Common myeloid progenitor, CD34-positive (primary cell): ENCODE measurements around the gene NKAIN2.
"Not testable (repeated sequence)": the region's sequence is repeated elsewhere in the genome, so short reads cannot be mapped to it uniquely, and the experiment has no call there.

Experiments used
- CTCF ChIA-PET: fragments of 350-600 bp; sonication (Branson Sonifier 250); formaldehyde crosslinking; loops from one replicate; lab custom pipeline; 2021; ENCODE audit warnings: antibody characterized with exemption; lab: Charles Lee
- POLR2A ChIA-PET: fragments of 350-600 bp; sonication (Branson Sonifier 250); formaldehyde crosslinking; loops from one replicate; lab custom pipeline; 2021; ENCODE audit warnings: antibody characterized with exemption; lab: Charles Lee
- DNase-seq, 3 donors: peaks; one replicate each; pipeline versions ENCODE4 v3.0.0 to v3.0.0-alpha.2; 2013
- H3K27ac ChIP-seq, 2 experiments: 1 replicate in 1 of 2; 2 replicates in 1 of 2; pipeline ENCODE4 v1.7.0; 2013; ENCODE audit warnings: inconsistent platforms in 2 of 2, low read length in 2 of 2, mild to moderate bottlenecking in 2 of 2, low read depth in 1 of 2, moderate library complexity in 1 of 2; ENCODE audit not compliant: severe bottlenecking in 2 of 2, insufficient read depth in 1 of 2, poor library complexity in 1 of 2
- H3K27me3 ChIP-seq, 5 experiments: replicated peaks in 2 of 5; 1 replicate in 3 of 5; 2 replicates in 2 of 5; pipeline versions ENCODE4 v1.6.1 to v1.7.0; 2013; ENCODE audit warnings: low read length in 4 of 5, mild to moderate bottlenecking in 2 of 5, moderate library complexity in 2 of 5, inconsistent platforms in 1 of 5; ENCODE audit not compliant: insufficient read depth in 5 of 5, control insufficient read depth in 4 of 5
- H3K36me3 ChIP-seq, 4 experiments: 1 replicate in 2 of 4; 2 replicates in 2 of 4; pipeline versions ENCODE4 v1.6.1 to v1.7.0; 2013; ENCODE audit warnings: low read length in 3 of 4, control low read depth in 1 of 4, mild to moderate bottlenecking in 1 of 4; ENCODE audit not compliant: control insufficient read depth in 4 of 4, insufficient read depth in 4 of 4
- H3K4me1 ChIP-seq, 4 experiments: 1 replicate in 3 of 4; 2 replicates in 1 of 4; pipeline versions ENCODE4 v1.6.1 to v1.7.1; 2013; ENCODE audit warnings: low read length in 3 of 4, mild to moderate bottlenecking in 3 of 4, control low read depth in 1 of 4, inconsistent platforms in 1 of 4, moderate library complexity in 1 of 4; ENCODE audit not compliant: control insufficient read depth in 4 of 4, insufficient read depth in 4 of 4; ENCODE audit errors: control extremely low read depth in 1 of 4
- H3K4me3 ChIP-seq, 7 experiments: 1 replicate in 4 of 7; 2 replicates in 3 of 7; pipeline versions ENCODE4 v1.5.1 to v1.7.0; 2013; ENCODE audit warnings: mild to moderate bottlenecking in 7 of 7, low read length in 6 of 7, moderate library complexity in 6 of 7, inconsistent platforms in 2 of 7, low read depth in 2 of 7, control low read depth in 1 of 7; ENCODE audit not compliant: insufficient read depth in 4 of 7, control insufficient read depth in 1 of 7; ENCODE audit errors: extremely low read depth in 1 of 7
- H3K9me3 ChIP-seq, 5 experiments: 1 replicate in 4 of 5; 2 replicates in 1 of 5; pipeline versions ENCODE4 v1.6.1 to v1.7.1; 2013; ENCODE audit warnings: low read length in 4 of 5, mild to moderate bottlenecking in 2 of 5, inconsistent platforms in 1 of 5, low read depth in 1 of 5, moderate library complexity in 1 of 5; ENCODE audit not compliant: control insufficient read depth in 4 of 5, insufficient read depth in 2 of 5; ENCODE audit errors: control extremely low read depth in 1 of 5
- WGBS: methylation state at CpG from one replicate; pipeline ENCODE4 v1.1.5; 2013; ENCODE audit not compliant: insufficient coverage; 5-methylcytosine and 5-hydroxymethylcytosine counted together

Gene NKAIN2

GRCh38 chr6:124147621-124148020 is 344.0 kb downstream of the NKAIN2 start:
- H3K27ac ChIP-seq: no peak overlapping the region
- CTCF ChIA-PET: no interaction called here
- H3K4me3 ChIP-seq: no peak overlapping the region
- H3K9me3 ChIP-seq: no peaks in the 10 kb centered on the region
- DNase-seq: no peak
- H3K27me3 ChIP-seq: no peaks in the 10 kb centered on the region
- no peaks in the 10 kb centered on the region for H3K4me1 ChIP-seq
- no CpG with 5 or more reads among the region's 5 CpGs for WGBS
- no peaks in the 10 kb centered on the region for H3K36me3 ChIP-seq
- POLR2A ChIA-PET: interaction anchor here (0.6 kb wide), 1 partner anchor 318 kb away, joined by 4 read pairs; no protein-coding TSS in a partner anchor

DNA sequence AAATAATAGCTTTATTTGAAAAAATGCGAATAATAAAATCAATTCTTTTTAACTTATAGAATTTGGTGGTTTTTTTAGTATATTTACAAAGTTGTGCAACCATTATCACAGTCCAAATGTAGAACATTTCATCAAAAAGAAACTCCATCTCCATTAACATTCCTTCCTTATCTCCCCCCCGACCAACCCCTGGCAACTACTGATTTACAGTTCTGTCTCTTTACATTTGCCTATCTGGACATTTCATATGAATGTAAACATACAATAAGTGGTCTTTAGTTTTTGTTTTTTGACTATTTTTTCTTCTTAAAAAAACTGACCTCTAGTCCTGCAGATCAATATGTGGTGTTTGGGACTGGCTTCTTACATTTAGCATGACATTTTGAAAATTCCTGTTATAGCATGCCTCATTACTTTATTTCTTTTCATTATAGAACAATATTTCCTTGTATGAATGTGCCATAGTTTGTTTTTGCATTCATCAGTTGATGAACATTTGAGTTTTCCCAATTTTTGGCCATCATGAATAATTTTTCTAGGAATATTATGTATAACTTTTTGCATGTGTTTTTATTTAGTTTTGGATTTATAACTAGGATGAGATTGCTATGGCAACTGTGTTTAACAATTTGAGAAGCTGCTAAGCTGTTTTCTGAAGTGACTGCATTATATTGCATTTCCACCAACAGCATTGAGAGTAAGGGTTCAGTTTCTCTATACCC is 344.7 kb downstream of the NKAIN2 start:
- Histone ChIP-seq H3K9me3 (no peaks in the 10 kb centered on the region), H3K4me3 (no peak overlapping the region), H3K4me1 (no peaks in the 10 kb centered on the region), H3K27ac (no peak overlapping the region), H3K27me3 (no peaks in the 10 kb centered on the region), H3K36me3 (no peaks in the 10 kb centered on the region)
- ChIA-PET CTCF (no interaction called here), POLR2A (no interaction called here)
- DNase-seq: no peak
- WGBS: no CpG with 5 or more reads among the region's 2 CpGs

DNA sequence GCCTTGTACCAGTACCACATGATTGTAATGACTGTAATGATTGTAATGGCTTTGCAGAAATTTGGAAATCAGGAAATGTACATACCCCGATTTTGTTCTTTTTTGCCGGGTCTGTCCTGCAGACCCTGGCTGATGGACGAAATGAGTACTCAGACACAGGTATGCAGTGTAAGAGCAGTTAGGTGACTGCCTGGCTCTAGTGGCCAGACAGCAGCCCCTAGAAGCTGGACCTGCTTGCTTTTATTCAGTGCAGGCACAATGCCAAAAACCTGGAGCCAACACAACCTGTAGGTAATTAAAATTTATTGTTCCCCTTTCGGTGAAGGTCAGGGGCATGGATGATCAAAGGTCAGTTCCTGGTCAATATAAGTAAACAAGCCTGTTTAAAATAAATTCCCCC is 346.0 kb downstream of the NKAIN2 start:
- Histone ChIP-seq H3K4me1 (no peaks in the 10 kb centered on the region), H3K36me3 (no peaks in the 10 kb centered on the region), H3K27me3 (no peaks in the 10 kb centered on the region), H3K9me3 (no peaks in the 10 kb centered on the region), H3K27ac (no peak overlapping the region), H3K4me3 (no peak overlapping the region)
- no peak for DNase-seq
- CTCF ChIA-PET: no interaction called here
- 100% methylated on average over 3 of the region's 4 CpGs for WGBS
- POLR2A ChIA-PET: no interaction called here

DNA sequence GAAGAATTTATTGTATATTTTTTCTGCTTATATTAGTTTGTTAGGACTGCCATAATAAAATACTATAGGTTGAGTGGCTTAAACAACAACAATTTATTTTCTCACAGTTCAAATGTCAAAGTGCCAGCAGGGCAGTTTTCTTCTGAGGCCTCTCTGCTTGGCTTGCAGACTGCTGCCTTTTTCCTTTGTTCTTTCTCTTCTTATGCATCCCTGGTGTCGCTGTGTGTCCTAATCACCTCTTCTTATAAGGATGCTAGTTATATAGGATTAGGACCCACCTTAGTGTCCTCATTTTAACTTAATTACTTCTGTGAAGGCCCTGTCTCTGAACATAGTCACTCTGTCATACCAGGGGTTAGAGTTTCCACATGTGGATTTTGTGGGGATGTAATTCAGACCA is 354.4 kb downstream of the NKAIN2 start:
- ChIA-PET POLR2A (no interaction called here), CTCF (no interaction called here)
- WGBS: no CpG with 5 or more reads among the region's 1 CpG
- H3K36me3 ChIP-seq: no peaks in the 10 kb centered on the region
- no peak for DNase-seq
- no peak overlapping the region for H3K27ac ChIP-seq
- H3K27me3 ChIP-seq: no peaks in the 10 kb centered on the region
- peaks cover 0 to 4% (median 0%) of the 10 kb centered on the region in 5 experiments for H3K9me3 ChIP-seq
- H3K4me1 ChIP-seq: no peaks in the 10 kb centered on the region
- no peak overlapping the region for H3K4me3 ChIP-seq

GRCh38 chr6:124163676-124164075 is 360.0 kb downstream of the NKAIN2 start:
- no peak overlapping the region for H3K27ac ChIP-seq
- no peaks in the 10 kb centered on the region for H3K4me1 ChIP-seq
- ChIA-PET POLR2A (no interaction called here), CTCF (no interaction called here)
- DNase-seq: no peak
- H3K36me3 ChIP-seq: no peaks in the 10 kb centered on the region
- 100% methylated on average over 2 of the region's 3 CpGs for WGBS
- H3K9me3 ChIP-seq: peaks cover 0 to 4% (median 0%) of the 10 kb centered on the region in 5 experiments
- H3K4me3 ChIP-seq: no peak overlapping the region
- no peaks in the 10 kb centered on the region for H3K27me3 ChIP-seq

- no peak overlapping the region for H3K4me3 ChIP-seq
- ChIA-PET POLR2A (no interaction called here), CTCF (no interaction called here)
- no peaks in the 10 kb centered on the region for H3K4me1 ChIP-seq
- H3K9me3 ChIP-seq: peaks cover 0 to 4% (median 0%) of the 10 kb centered on the region in 5 experiments
- 94% methylated on average over 3 of the region's 7 CpGs for WGBS
- H3K27ac ChIP-seq: no peak overlapping the region
- DNase-seq: no peak
- H3K27me3 ChIP-seq: no peaks in the 10 kb centered on the region
- no peaks in the 10 kb centered on the region for H3K36me3 ChIP-seq
Measured at GRCh38 chr6:124164343-124164742, 360.7 kb downstream of the NKAIN2 start.

DNA sequence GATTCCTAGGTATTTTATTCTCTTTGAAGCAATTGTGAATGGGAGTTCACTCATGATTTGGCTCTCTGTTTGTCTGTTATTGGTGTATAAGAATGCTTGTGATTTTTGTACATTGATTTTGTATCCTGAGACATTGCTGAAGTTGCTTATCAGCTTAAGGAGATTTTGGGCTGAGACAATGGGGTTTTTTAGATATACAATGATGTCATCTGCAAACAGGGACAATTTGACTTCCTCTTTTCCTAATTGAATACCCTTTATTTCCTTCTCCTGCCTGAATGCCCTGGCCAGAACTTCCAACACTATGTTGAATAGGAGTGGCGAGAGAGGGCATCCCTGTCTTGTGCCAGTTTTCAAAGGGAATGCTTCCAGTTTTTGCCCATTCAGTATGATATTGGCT is 363.6 kb downstream of the NKAIN2 start:
- H3K4me1 ChIP-seq, H3K36me3 ChIP-seq, H3K9me3 ChIP-seq, CTCF ChIA-PET, DNase-seq, H3K27ac ChIP-seq, H3K27me3 ChIP-seq, H3K4me3 ChIP-seq, POLR2A ChIA-PET: not testable (repeated sequence)
- no CpG with 5 or more reads among the region's 1 CpG for WGBS
